ENCODE results near the gene PGRMC2.

DNA sequence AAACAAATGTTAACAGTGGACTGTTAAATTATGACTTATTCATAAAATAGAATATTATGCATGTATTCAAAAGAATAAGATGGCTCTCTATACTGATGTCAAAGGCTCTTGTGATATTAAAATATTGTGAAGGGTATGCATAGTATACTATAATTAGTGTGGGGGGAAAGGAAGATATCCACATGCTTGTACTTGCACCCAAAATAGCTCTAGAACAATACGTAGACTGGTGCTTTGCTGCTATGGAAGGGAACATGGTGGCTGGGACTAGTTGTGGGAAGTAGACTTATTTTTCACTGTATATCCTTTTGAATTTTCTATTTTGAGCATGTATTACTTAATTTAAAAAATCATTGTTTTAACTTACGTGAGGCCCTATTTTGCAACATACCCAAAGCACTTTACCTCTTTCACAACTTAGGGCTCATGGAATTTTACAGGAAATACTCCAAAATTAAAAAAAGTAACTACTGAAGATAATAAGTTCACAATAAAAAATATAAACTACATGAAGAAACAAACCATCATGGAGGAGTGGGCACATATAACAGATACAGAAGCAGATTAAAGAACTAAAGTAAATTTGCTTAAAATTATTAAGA lies 7.9 kb downstream of the PGRMC2 start:
- TF ChIP-seq, protein P1, sequence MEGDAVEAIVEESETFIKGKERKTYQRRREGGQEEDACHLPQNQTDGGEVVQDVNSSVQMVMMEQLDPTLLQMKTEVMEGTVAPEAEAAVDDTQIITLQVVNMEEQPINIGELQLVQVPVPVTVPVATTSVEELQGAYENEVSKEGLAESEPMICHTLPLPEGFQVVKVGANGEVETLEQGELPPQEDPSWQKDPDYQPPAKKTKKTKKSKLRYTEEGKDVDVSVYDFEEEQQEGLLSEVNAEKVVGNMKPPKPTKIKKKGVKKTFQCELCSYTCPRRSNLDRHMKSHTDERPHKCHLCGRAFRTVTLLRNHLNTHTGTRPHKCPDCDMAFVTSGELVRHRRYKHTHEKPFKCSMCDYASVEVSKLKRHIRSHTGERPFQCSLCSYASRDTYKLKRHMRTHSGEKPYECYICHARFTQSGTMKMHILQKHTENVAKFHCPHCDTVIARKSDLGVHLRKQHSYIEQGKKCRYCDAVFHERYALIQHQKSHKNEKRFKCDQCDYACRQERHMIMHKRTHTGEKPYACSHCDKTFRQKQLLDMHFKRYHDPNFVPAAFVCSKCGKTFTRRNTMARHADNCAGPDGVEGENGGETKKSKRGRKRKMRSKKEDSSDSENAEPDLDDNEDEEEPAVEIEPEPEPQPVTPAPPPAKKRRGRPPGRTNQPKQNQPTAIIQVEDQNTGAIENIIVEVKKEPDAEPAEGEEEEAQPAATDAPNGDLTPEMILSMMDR (IDR thresholded peaks at IDR 0.05; ENCODE audit: low read depth, low read length): no peak
- TF ChIP-seq EZH2phosphoT487 (IDR thresholded peaks at IDR 0.05; ENCODE audit: low read depth): no peak

All from OCI-LY3 (cell line).